Sigmoid colon (tissue), 4 donors: ENCODE measurements around the gene TM2D3.

Source experiments
- EP300 ChIP-seq, 4 donors: sonication (generic); formaldehyde crosslinking; IDR thresholded peaks; one replicate each; pipeline ENCODE4 v1.6.1; 2017; ENCODE audit warnings: antibody characterized with exemption in 4 of 4
- POLR2A ChIP-seq, 2 donors: fragments of 450-650 bp; IDR thresholded peaks; one replicate each; pipeline ENCODE4 v1.6.1; 2016; ENCODE audit warnings: antibody characterized with exemption in 2 of 2, mild to moderate bottlenecking in 2 of 2, moderate library complexity in 2 of 2
- POLR2AphosphoS5 ChIP-seq, 4 donors: sonication (generic); formaldehyde crosslinking; IDR thresholded peaks; one replicate each; pipeline ENCODE4 v1.6.1; 2017; ENCODE audit warnings: antibody characterized with exemption in 4 of 4
- TF ChIP-seq, protein P1 (sequence below), 4 experiments: fragments of 450-650 bp in 3 of 4; fragments of 200-600 bp in 1 of 4; IDR thresholded peaks; one replicate each; pipeline ENCODE4 v1.5.1; 2016 to 2019; ENCODE audit warnings: antibody characterized with exemption in 4 of 4, mild to moderate bottlenecking in 3 of 4, moderate library complexity in 2 of 4

DNA sequence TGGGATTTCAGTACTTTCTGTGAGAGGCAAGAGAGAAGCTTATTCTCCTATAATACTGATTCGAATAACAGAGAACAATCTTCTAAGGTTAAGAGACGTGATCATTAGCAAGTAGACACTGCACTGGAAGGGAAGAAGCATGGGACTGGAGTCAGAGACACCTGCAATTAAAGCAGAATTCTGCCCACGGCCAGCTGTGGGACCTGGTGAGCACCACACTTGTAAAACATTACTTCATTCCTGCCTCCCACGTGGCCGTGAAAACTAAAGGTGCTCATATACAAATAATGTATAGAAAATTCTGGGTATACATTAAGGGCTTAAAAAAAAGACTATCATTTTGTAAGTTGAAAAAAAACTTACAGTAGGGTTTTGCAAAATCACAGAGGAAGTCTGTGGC, 2.0 kb downstream of the TM2D3 start:
- TF ChIP-seq POLR2A (IDR thresholded peaks at IDR 0.05) (no peak), EP300 (IDR thresholded peaks at IDR 0.05) (no peak), POLR2AphosphoS5 (IDR thresholded peaks at IDR 0.05) (no peak)
- TF ChIP-seq, protein P1, sequence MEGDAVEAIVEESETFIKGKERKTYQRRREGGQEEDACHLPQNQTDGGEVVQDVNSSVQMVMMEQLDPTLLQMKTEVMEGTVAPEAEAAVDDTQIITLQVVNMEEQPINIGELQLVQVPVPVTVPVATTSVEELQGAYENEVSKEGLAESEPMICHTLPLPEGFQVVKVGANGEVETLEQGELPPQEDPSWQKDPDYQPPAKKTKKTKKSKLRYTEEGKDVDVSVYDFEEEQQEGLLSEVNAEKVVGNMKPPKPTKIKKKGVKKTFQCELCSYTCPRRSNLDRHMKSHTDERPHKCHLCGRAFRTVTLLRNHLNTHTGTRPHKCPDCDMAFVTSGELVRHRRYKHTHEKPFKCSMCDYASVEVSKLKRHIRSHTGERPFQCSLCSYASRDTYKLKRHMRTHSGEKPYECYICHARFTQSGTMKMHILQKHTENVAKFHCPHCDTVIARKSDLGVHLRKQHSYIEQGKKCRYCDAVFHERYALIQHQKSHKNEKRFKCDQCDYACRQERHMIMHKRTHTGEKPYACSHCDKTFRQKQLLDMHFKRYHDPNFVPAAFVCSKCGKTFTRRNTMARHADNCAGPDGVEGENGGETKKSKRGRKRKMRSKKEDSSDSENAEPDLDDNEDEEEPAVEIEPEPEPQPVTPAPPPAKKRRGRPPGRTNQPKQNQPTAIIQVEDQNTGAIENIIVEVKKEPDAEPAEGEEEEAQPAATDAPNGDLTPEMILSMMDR (IDR thresholded peaks at IDR 0.05) = no peak
